Measurements from ENCODE around the gene C16orf54.
"Not testable (repeated sequence)": the region's sequence is repeated elsewhere in the genome, so short reads cannot be mapped to it uniquely, and the experiment has no call there.

Gene C16orf54

GRCh38 chr16:29784157-29784556 lies 38.4 kb upstream of the C16orf54 start:
- no peaks in the 10 kb centered on the region; the same call in none of the 2 replicates for H3K27me3 ChIP-seq (ENCODE audit: control insufficient read depth, insufficient read depth, low read length)
- no peak overlapping the region for H3K9ac ChIP-seq (ENCODE audit: low read depth, low read length)
- no peaks in the 10 kb centered on the region for H3K9me3 ChIP-seq (ENCODE audit: control insufficient read depth, insufficient read depth, low read length)
- H3K4me3 ChIP-seq (ENCODE audit: low read depth, low read length), result no peak overlapping the region
- no peak overlapping the region for H3K27ac ChIP-seq (ENCODE audit: low read depth, low read length)
- no peaks in the 10 kb centered on the region for H3K36me3 ChIP-seq (ENCODE audit: control insufficient read depth, insufficient read depth, low read length)
- H3K4me1 ChIP-seq (ENCODE audit: control insufficient read depth, insufficient read depth, low read length), result 0 out of 2 replicates have a peak, but pooled peaks cover 2% of the 10 kb centered on the region

- H3K4me3 ChIP-seq (ENCODE audit: low read depth, low read length); H3K4me1 ChIP-seq (ENCODE audit: control insufficient read depth, insufficient read depth, low read length); H3K9ac ChIP-seq (ENCODE audit: low read depth, low read length); H3K27ac ChIP-seq (ENCODE audit: low read depth, low read length); H3K27me3 ChIP-seq (ENCODE audit: control insufficient read depth, insufficient read depth, low read length); H3K36me3 ChIP-seq (ENCODE audit: control insufficient read depth, insufficient read depth, low read length); H3K9me3 ChIP-seq (ENCODE audit: control insufficient read depth, insufficient read depth, low read length): not testable (repeated sequence)
Observed at GRCh38 chr16:29783094-29783953, 37.5 kb upstream of the C16orf54 start.

GRCh38 chr16:29779474-29779873 lies 33.7 kb upstream of the C16orf54 start:
- H3K9me3 ChIP-seq (ENCODE audit: control insufficient read depth, insufficient read depth, low read length), result no peaks in the 10 kb centered on the region
- no peaks in the 10 kb centered on the region for H3K4me1 ChIP-seq (ENCODE audit: control insufficient read depth, insufficient read depth, low read length)
- H3K27me3 ChIP-seq (ENCODE audit: control insufficient read depth, insufficient read depth, low read length), result peaks cover 5% of the 10 kb centered on the region; the same call in 1 of the 2 replicates
- H3K36me3 ChIP-seq (ENCODE audit: control insufficient read depth, insufficient read depth, low read length), result no peaks in the 10 kb centered on the region
- no peak overlapping the region for H3K4me3 ChIP-seq (ENCODE audit: low read depth, low read length)
- no peak overlapping the region for H3K27ac ChIP-seq (ENCODE audit: low read depth, low read length)
- H3K9ac ChIP-seq (ENCODE audit: low read depth, low read length), result no peak overlapping the region

GRCh38 chr16:29777576-29778350 lies 32.0 kb upstream of the C16orf54 start, which contains the start of gene ZG16:
TSS of gene ZG16 (plus strand) at chr16:29778256. CDS start at chr16:29779267, 1,011 bp downstream.
- Histone ChIP-seq H3K4me1 (ENCODE audit: control insufficient read depth, insufficient read depth, low read length) (no peaks in the 10 kb centered on the region), H3K9me3 (ENCODE audit: control insufficient read depth, insufficient read depth, low read length) (no peaks in the 10 kb centered on the region)

GRCh38 chr16:29775742-29776408 lies 30.1 kb upstream of the C16orf54 start:
- peaks cover 5% of the 10 kb centered on the region; the same call in 1 of the 2 replicates for H3K27me3 ChIP-seq (ENCODE audit: control insufficient read depth, insufficient read depth, low read length)
- H3K27ac ChIP-seq (ENCODE audit: low read depth, low read length), result no peak overlapping the region
- no peaks in the 10 kb centered on the region for H3K4me1 ChIP-seq (ENCODE audit: control insufficient read depth, insufficient read depth, low read length)
- no peaks in the 10 kb centered on the region for H3K9me3 ChIP-seq (ENCODE audit: control insufficient read depth, insufficient read depth, low read length)
- no peak overlapping the region for H3K9ac ChIP-seq (ENCODE audit: low read depth, low read length)
- H3K4me3 ChIP-seq (ENCODE audit: low read depth, low read length), result no peak overlapping the region
- H3K36me3 ChIP-seq (ENCODE audit: control insufficient read depth, insufficient read depth, low read length), result no peaks in the 10 kb centered on the region

More at GRCh38 chr16:29777576-29778350, 32.0 kb upstream of the C16orf54 start, which contains the start of gene ZG16:
- H3K4me3 ChIP-seq (ENCODE audit: low read depth, low read length), result no peak within 1 kb of the TSS
- H3K9ac ChIP-seq (ENCODE audit: low read depth, low read length), result no peak within 1 kb of the TSS
- peaks cover 5% of the 10 kb centered on the region; the same call in 1 of the 2 replicates for H3K27me3 ChIP-seq (ENCODE audit: control insufficient read depth, insufficient read depth, low read length)
- no peak within 1 kb of the TSS for H3K27ac ChIP-seq (ENCODE audit: low read depth, low read length)
- no peaks in the 10 kb centered on the region for H3K36me3 ChIP-seq (ENCODE audit: control insufficient read depth, insufficient read depth, low read length)

GRCh38 chr16:29774730-29775129 lies 28.9 kb upstream of the C16orf54 start:
- H3K9ac ChIP-seq (ENCODE audit: low read depth, low read length), result no peak overlapping the region
- H3K36me3 ChIP-seq (ENCODE audit: control insufficient read depth, insufficient read depth, low read length), result no peaks in the 10 kb centered on the region
- peaks cover 5% of the 10 kb centered on the region; the same call in 1 of the 2 replicates for H3K27me3 ChIP-seq (ENCODE audit: control insufficient read depth, insufficient read depth, low read length)
- no peak overlapping the region for H3K27ac ChIP-seq (ENCODE audit: low read depth, low read length)
- no peaks in the 10 kb centered on the region for H3K9me3 ChIP-seq (ENCODE audit: control insufficient read depth, insufficient read depth, low read length)
- H3K4me3 ChIP-seq (ENCODE audit: low read depth, low read length), result no peak overlapping the region
- no peaks in the 10 kb centered on the region for H3K4me1 ChIP-seq (ENCODE audit: control insufficient read depth, insufficient read depth, low read length)

GRCh38 chr16:29772330-29772729 lies 26.5 kb upstream of the C16orf54 start:
- not testable (repeated sequence) for H3K9me3 ChIP-seq (ENCODE audit: control insufficient read depth, insufficient read depth, low read length); H3K36me3 ChIP-seq (ENCODE audit: control insufficient read depth, insufficient read depth, low read length); H3K9ac ChIP-seq (ENCODE audit: low read depth, low read length); H3K4me1 ChIP-seq (ENCODE audit: control insufficient read depth, insufficient read depth, low read length); H3K27ac ChIP-seq (ENCODE audit: low read depth, low read length); H3K27me3 ChIP-seq (ENCODE audit: control insufficient read depth, insufficient read depth, low read length); H3K4me3 ChIP-seq (ENCODE audit: low read depth, low read length)

GRCh38 chr16:29770250-29770929 lies 24.6 kb upstream of the C16orf54 start:
- H3K36me3 ChIP-seq (ENCODE audit: control insufficient read depth, insufficient read depth, low read length), result no peaks in the 10 kb centered on the region
- H3K9me3 ChIP-seq (ENCODE audit: control insufficient read depth, insufficient read depth, low read length), result no peaks in the 10 kb centered on the region
- H3K27me3 ChIP-seq (ENCODE audit: control insufficient read depth, insufficient read depth, low read length), result no peaks in the 10 kb centered on the region
- H3K27ac ChIP-seq (ENCODE audit: low read depth, low read length), result no peak overlapping the region
- no peaks in the 10 kb centered on the region for H3K4me1 ChIP-seq (ENCODE audit: control insufficient read depth, insufficient read depth, low read length)
- no peak overlapping the region for H3K4me3 ChIP-seq (ENCODE audit: low read depth, low read length)
- H3K9ac ChIP-seq (ENCODE audit: low read depth, low read length), result no peak overlapping the region

GRCh38 chr16:29769507-29769906 lies 23.7 kb upstream of the C16orf54 start:
- no peaks in the 10 kb centered on the region for H3K36me3 ChIP-seq (ENCODE audit: control insufficient read depth, insufficient read depth, low read length)
- H3K4me3 ChIP-seq (ENCODE audit: low read depth, low read length), result no peak overlapping the region
- H3K9me3 ChIP-seq (ENCODE audit: control insufficient read depth, insufficient read depth, low read length), result no peaks in the 10 kb centered on the region
- H3K4me1 ChIP-seq (ENCODE audit: control insufficient read depth, insufficient read depth, low read length), result no peaks in the 10 kb centered on the region
- H3K9ac ChIP-seq (ENCODE audit: low read depth, low read length), result no peak overlapping the region
- no peaks in the 10 kb centered on the region for H3K27me3 ChIP-seq (ENCODE audit: control insufficient read depth, insufficient read depth, low read length)
- H3K27ac ChIP-seq (ENCODE audit: low read depth, low read length), result no peak overlapping the region

GRCh38 chr16:29767062-29767461 lies 21.3 kb upstream of the C16orf54 start:
- Histone ChIP-seq H3K9ac (ENCODE audit: low read depth, low read length) (no peak overlapping the region), H3K27me3 (ENCODE audit: control insufficient read depth, insufficient read depth, low read length) (no peaks in the 10 kb centered on the region), H3K36me3 (ENCODE audit: control insufficient read depth, insufficient read depth, low read length) (no peaks in the 10 kb centered on the region), H3K4me3 (ENCODE audit: low read depth, low read length) (no peak overlapping the region), H3K9me3 (ENCODE audit: control insufficient read depth, insufficient read depth, low read length) (no peaks in the 10 kb centered on the region), H3K4me1 (ENCODE audit: control insufficient read depth, insufficient read depth, low read length) (no peaks in the 10 kb centered on the region), H3K27ac (ENCODE audit: low read depth, low read length) (no peak overlapping the region)
